ENCODE measurements around the gene CHI3L2.

GRCh38 chr1:111183308-111184069, 44.0 kb upstream of the CHI3L2 start:
- TF ChIP-seq CTCF (IDR thresholded peaks at IDR 0.05) = no peak
- no peak for TF ChIP-seq POLR2AphosphoS5 (IDR thresholded peaks at IDR 0.05; ENCODE audit: insufficient read depth in 1 of 2, low read depth in 1 of 2)
